Loucy (cell line): ENCODE results near the gene PLEK.

Experiments used
- CTCF ChIP-seq: fragments of 200-600 bp; sonication (generic); conservative IDR thresholded peaks from 2 replicates; pipeline ENCODE4 v1.5.1; 2014; ENCODE audit warnings: mild to moderate bottlenecking, antibody characterized with exemption, low read length
- EZH2phosphoT487 ChIP-seq: fragments of 200-600 bp; IDR thresholded peaks from 2 replicates; pipeline ENCODE4 v1.6.1; 2018; ENCODE audit warnings: antibody characterized with exemption, mild to moderate bottlenecking, moderate library complexity, borderline replicate concordance

GRCh38 chr2:68363721-68364120 is 1.4 kb upstream of the PLEK start:
- TF ChIP-seq CTCF (no peak), EZH2phosphoT487 (no peak)
